ENCODE data around the gene ADARB1. TPM values are rescaled to one million over a fixed set of nuclear protein-coding genes. Genes with fewer than 3 reads are reported as not detected.

ADARB1 gene
- total RNA-seq, 1 experiment from 2014 or later, result 31.9 TPM

- ChIA-PET CTCF (no interaction called here), POLR2A (ENCODE audit: low non-redundant PET) (no interaction called here)
- no peaks in the 10 kb centered on the region for H3K4me1 ChIP-seq (ENCODE audit: insufficient read depth, low read length, poor library complexity, severe bottlenecking)
- BruUV-seq (replicated peaks), result no TSS peak
- no peak overlapping the region for H3K27ac ChIP-seq (ENCODE audit: low read depth, low read length, poor library complexity, severe bottlenecking)
- H3K4me3 ChIP-seq (ENCODE audit: low read depth, low read length, poor library complexity, severe bottlenecking), result no peak overlapping the region
- TF ChIP-seq EZH2 (IDR thresholded peaks at IDR 0.05; ENCODE audit: borderline replicate concordance, low read depth, low read length, poor library complexity, severe bottlenecking) (no peak), CTCF (conservative IDR thresholded peaks at IDR 0.05; ENCODE audit: low read depth, low read length) (no peak)
- no peaks in the 10 kb centered on the region for H3K9me3 ChIP-seq (ENCODE audit: low read depth, low read length, poor library complexity, severe bottlenecking)
- no peak for DNase-seq (ENCODE audit: low spot score)
- H3K27me3 ChIP-seq (replicated peaks; ENCODE audit: insufficient read depth, low read depth, low read length, poor library complexity), result no peaks in the 10 kb centered on the region
- H3K36me3 ChIP-seq (ENCODE audit: insufficient read depth, low read length, poor library complexity, severe bottlenecking), result no peaks in the 10 kb centered on the region
- intact Hi-C loops (cut with micrococcal nuclease; ENCODE audit: unreplicated experiment), result no loop called here
Measured at GRCh38 chr21:45059121-45059520, 15.3 kb upstream of the ADARB1 start.

- intact Hi-C loops (cut with micrococcal nuclease; ENCODE audit: unreplicated experiment), result no loop called here
- POLR2A ChIA-PET (ENCODE audit: low non-redundant PET), result interaction anchor here (0.6 kb wide), 1 partner anchor 9 kb away, joined by 3 read pairs; no protein-coding TSS in a partner anchor
Measured at GRCh38 chr21:45060089-45060488, 14.3 kb upstream of the ADARB1 start.

GRCh38 chr21:45060675-45061311 is 13.6 kb upstream of the ADARB1 start:
- POLR2A ChIA-PET (ENCODE audit: low non-redundant PET), result no interaction called here
- Histone ChIP-seq H3K27ac (ENCODE audit: low read depth, low read length, poor library complexity, severe bottlenecking) (no peak overlapping the region), H3K4me1 (ENCODE audit: insufficient read depth, low read length, poor library complexity, severe bottlenecking) (no peaks in the 10 kb centered on the region), H3K27me3 (replicated peaks; ENCODE audit: insufficient read depth, low read depth, low read length, poor library complexity) (no peaks in the 10 kb centered on the region), H3K4me3 (ENCODE audit: low read depth, low read length, poor library complexity, severe bottlenecking) (no peak overlapping the region), H3K9me3 (ENCODE audit: low read depth, low read length, poor library complexity, severe bottlenecking) (no peaks in the 10 kb centered on the region), H3K36me3 (ENCODE audit: insufficient read depth, low read length, poor library complexity, severe bottlenecking) (no peaks in the 10 kb centered on the region)
- CTCF ChIA-PET, result no interaction called here
- intact Hi-C loops (cut with micrococcal nuclease; ENCODE audit: unreplicated experiment), result no loop called here
- DNase-seq (ENCODE audit: low spot score), result no peak
- no TSS peak for BruUV-seq (replicated peaks)
- TF ChIP-seq CTCF (conservative IDR thresholded peaks at IDR 0.05; ENCODE audit: low read depth, low read length) (no peak), EZH2 (IDR thresholded peaks at IDR 0.05; ENCODE audit: borderline replicate concordance, low read depth, low read length, poor library complexity, severe bottlenecking) (no peak)

More at GRCh38 chr21:45060089-45060488, 14.3 kb upstream of the ADARB1 start:
- BruUV-seq (replicated peaks), result no TSS peak
- no peaks in the 10 kb centered on the region for H3K36me3 ChIP-seq (ENCODE audit: insufficient read depth, low read length, poor library complexity, severe bottlenecking)
- DNase-seq (ENCODE audit: low spot score), result no peak
- H3K27ac ChIP-seq (ENCODE audit: low read depth, low read length, poor library complexity, severe bottlenecking), result no peak overlapping the region
- no peaks in the 10 kb centered on the region for H3K9me3 ChIP-seq (ENCODE audit: low read depth, low read length, poor library complexity, severe bottlenecking)
- H3K27me3 ChIP-seq (replicated peaks; ENCODE audit: insufficient read depth, low read depth, low read length, poor library complexity), result no peaks in the 10 kb centered on the region
- TF ChIP-seq CTCF (conservative IDR thresholded peaks at IDR 0.05; ENCODE audit: low read depth, low read length), result no peak
- TF ChIP-seq EZH2 (IDR thresholded peaks at IDR 0.05; ENCODE audit: borderline replicate concordance, low read depth, low read length, poor library complexity, severe bottlenecking), result no peak
- CTCF ChIA-PET, result no interaction called here
- no peak overlapping the region for H3K4me3 ChIP-seq (ENCODE audit: low read depth, low read length, poor library complexity, severe bottlenecking)
- H3K4me1 ChIP-seq (ENCODE audit: insufficient read depth, low read length, poor library complexity, severe bottlenecking), result no peaks in the 10 kb centered on the region
